SU-DHL-6 (cell line): Measurements from ENCODE around the gene FOXI3.

Source experiments
- EZH2phosphoT487 ChIP-seq: fragments of 200-600 bp; sonication (generic), shearing (Covaris generic); conservative IDR thresholded peaks from 2 replicates; pipeline ENCODE4 v1.6.1; 2018; ENCODE audit warnings: mild to moderate bottlenecking, antibody characterized with exemption, low read length, moderate library complexity, mixed read lengths
- TF ChIP-seq, protein P1 (sequence below): fragments of 200-600 bp; sonication (generic); IDR thresholded peaks from one replicate; pipeline ENCODE4 v1.5.1; 2017; ENCODE audit warnings: antibody characterized with exemption, mild to moderate bottlenecking, low read length, moderate library complexity; ENCODE audit not compliant: insufficient read depth, poor library complexity, severe bottlenecking

DNA sequence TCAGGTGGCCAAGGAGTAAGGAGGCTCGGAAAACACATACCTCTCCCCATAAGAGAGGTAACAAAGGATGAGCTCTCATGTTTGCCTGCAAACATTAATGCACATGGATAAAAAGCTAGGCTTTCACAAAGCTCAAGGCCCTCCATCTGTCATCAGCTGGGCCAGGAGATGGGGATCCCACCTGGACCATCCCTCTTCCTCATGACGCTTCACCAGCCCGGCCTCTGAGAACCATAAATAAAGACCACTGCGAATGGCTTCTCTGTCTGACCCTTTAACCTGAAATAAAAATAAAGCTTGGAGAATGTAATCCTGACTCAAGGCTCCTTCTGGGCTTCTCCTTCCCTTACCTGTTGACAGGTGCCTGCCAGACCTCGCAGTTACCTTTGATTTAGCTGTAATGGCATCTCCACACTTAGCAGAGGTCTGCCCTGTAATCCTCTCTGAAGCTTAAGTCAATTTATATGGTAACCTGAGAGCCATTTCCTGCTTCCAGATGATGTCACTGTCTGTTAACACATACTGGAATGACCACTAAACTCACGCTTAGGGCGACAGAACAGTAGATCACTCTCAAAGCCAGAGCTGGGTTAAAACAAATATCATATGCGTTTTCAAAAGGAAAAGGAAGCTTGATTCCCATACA, 29.3 kb upstream of the FOXI3 start:
- TF ChIP-seq, protein P1, sequence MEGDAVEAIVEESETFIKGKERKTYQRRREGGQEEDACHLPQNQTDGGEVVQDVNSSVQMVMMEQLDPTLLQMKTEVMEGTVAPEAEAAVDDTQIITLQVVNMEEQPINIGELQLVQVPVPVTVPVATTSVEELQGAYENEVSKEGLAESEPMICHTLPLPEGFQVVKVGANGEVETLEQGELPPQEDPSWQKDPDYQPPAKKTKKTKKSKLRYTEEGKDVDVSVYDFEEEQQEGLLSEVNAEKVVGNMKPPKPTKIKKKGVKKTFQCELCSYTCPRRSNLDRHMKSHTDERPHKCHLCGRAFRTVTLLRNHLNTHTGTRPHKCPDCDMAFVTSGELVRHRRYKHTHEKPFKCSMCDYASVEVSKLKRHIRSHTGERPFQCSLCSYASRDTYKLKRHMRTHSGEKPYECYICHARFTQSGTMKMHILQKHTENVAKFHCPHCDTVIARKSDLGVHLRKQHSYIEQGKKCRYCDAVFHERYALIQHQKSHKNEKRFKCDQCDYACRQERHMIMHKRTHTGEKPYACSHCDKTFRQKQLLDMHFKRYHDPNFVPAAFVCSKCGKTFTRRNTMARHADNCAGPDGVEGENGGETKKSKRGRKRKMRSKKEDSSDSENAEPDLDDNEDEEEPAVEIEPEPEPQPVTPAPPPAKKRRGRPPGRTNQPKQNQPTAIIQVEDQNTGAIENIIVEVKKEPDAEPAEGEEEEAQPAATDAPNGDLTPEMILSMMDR, result no peak
- TF ChIP-seq EZH2phosphoT487, result no peak
